ENCODE measurements around the gene GJC2. TPM values are rescaled to one million over a fixed set of nuclear protein-coding genes. Genes with fewer than 3 reads are reported as not detected.
"Not testable (repeated sequence)": the region's sequence is repeated elsewhere in the genome, so short reads cannot be mapped to it uniquely, and the experiment has no call there.

Gene GJC2
- total and polyA plus RNA-seq, 2 donors: 4.0 to 5.4 TPM

DNA sequence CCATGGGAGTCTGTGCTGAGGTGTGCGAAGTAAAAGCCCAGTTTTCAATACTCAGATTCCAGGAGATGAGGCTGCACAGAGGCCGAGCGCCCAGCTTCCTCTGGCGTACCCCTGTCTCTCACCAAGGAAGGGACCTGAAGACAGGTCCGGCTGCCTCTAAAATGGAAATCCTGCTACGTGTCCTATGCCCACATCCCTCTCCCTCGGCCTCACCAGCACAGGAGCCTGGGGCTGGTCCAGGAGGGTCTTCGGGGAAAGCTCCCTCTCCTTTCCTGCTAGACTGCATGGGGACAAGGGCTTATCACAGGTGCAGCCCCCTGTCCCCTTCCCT, 41.0 kb upstream of the GJC2 start:
- peak overlapping the region; percentile 77 for H3K27ac ChIP-seq (ENCODE audit: low read depth)
- 2% methylated on average over 8 of the region's 8 CpGs for WGBS
- H3K4me1 ChIP-seq (ENCODE audit: insufficient read depth): no peaks in the 10 kb centered on the region
- DNase-seq (ENCODE audit: extremely low spot score): no peak
- H3K36me3 ChIP-seq (ENCODE audit: insufficient read depth): no peaks in the 10 kb centered on the region
- peak overlapping the region; percentile 58 for H3K4me3 ChIP-seq (ENCODE audit: low read depth, low read length)

DNA sequence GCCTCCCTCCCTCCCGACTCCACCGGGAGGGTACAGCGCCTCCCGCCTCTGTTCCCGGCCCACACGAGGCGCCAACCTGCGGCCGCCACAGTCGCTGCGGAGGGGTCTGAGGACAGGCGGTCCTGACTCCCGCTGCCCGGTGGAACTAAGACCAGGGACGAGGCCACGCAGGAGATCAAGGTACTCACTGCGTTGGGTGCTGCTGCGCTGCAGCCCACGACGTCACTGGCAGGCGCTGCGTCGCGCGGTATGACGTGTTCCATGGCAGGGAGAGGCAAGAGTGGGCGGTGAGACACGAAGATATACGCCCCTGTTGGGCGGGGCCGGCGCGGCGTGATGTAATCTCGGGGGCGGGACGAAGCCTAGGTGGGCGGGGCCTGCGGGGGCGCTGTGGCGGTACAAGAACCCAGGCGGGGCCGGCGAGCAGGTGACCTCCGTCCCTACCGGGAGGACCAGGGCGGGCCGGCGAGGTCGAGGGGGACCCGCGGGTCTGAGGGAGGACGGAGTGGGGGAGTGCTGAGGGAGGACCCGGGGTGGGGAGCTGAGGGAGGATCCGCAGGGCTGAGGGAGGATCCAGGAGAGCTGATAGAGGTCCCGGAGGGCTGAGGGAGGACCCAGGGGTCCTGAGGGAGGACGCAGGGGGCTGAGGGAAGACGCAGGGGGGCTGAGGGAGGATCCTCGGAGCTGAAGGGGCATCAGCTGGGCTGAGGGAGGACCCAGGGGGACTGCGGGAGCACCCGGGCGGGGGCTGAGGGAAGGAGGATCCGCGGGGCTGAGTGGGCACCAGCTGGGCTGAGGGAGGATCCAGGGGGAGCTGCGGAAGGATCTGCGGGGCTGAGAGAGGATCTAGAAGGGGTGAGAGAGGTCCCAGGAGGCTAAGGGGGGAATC, 40.4 kb upstream of the GJC2 start, which contains the start of gene MRPL55:
MRPL55 (minus strand) TSS at position 227 of the 889 bp plus-strand sequence. CDS start 1,039 bp downstream, outside the sequence.
- WGBS: under 1% methylated on average over 66 of the region's 66 CpGs
- DNase-seq (ENCODE audit: extremely low spot score): peak; percentile 92

DNA sequence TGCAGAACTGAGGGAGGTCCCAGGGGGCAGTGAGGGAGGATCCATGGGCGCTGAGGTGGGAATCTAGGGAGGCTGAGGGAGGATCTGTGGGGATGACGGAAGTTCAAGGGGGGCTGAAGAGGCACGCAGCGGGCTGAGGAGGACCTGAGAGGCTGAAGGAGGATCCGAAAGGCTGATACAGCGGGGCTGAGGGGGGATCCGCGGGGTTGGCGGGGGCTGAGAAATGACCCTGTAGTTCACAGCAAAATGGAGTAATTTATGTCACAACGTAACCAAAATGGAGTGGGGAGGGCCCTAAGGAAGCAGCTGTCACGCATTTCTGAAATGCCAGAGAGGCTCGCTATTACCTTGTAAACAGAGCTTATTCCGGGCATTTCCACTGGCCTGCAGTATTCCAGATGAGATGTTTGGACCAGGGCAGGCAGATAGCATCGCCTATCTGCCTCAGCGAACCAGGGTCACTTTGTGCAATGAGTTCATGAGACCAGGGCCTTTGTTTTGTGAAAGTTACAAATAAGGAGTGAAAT, 39.7 kb upstream of the GJC2 start:
- 16% methylated on average over 15 of the region's 15 CpGs for WGBS
- Histone ChIP-seq H3K27ac (ENCODE audit: low read depth) (peak overlapping the region; percentile 86), H3K4me3 (ENCODE audit: low read depth, low read length) (peak overlapping the region; percentile 58), H3K4me1 (ENCODE audit: insufficient read depth) (no peaks in the 10 kb centered on the region), H3K36me3 (ENCODE audit: insufficient read depth) (no peaks in the 10 kb centered on the region)
- no peak for DNase-seq (ENCODE audit: extremely low spot score)

More for the DNA sequence above, 40.4 kb upstream of the GJC2 start, which contains the start of gene MRPL55:
- no peaks in the 10 kb centered on the region for H3K36me3 ChIP-seq (ENCODE audit: insufficient read depth)
- H3K4me3 ChIP-seq (ENCODE audit: low read depth, low read length): peak within 1 kb of the TSS; percentile 58
- H3K4me1 ChIP-seq (ENCODE audit: insufficient read depth): no peaks in the 10 kb centered on the region
- peak within 1 kb of the TSS; percentile 86 for H3K27ac ChIP-seq (ENCODE audit: low read depth)

DNA sequence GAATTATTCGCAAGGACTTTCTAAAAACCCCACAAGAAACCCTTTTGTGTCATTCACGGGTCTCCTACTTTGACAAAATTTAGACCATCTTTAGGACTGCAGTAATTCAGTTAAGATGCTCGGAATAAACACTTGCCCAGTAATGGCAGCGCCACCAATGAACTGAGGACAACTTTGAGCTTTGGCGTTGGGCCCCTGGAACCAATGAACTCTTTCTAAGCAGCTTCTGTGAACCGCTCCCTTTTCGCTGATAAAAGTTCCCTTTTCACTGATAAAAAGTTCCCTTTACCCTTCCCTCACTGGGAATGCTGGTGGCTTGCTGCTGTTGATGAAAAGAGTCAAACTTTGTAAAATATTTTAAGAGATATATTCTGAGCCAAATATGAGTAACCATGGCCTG, 39.2 kb upstream of the GJC2 start:
- Histone ChIP-seq H3K4me3 (ENCODE audit: low read depth, low read length) (no peak overlapping the region), H3K27ac (ENCODE audit: low read depth) (no peak overlapping the region), H3K36me3 (ENCODE audit: insufficient read depth) (no peaks in the 10 kb centered on the region), H3K4me1 (ENCODE audit: insufficient read depth) (no peaks in the 10 kb centered on the region)
- DNase-seq (ENCODE audit: extremely low spot score): no peak
- WGBS: 83% methylated on average over 7 of the region's 7 CpGs

DNA sequence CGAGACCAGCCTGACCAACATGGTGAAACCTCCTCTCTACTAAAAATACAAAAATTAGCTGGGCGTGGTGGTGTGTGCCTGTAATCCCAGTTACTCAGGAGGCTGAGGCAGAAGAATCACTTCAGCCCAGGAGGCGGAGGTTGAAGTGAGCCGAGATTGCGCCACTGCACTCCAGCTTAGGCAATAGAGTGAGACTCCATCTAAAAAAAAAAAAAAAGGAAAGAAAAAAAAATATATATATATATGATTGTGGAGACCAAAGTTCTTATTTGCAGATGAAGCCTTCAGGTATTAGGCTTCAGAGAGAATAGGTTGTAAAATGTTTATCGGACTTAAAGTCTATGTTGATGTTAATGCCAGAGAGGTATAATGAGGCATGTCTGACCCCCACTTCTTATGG, 38.4 kb upstream of the GJC2 start:
- H3K27ac ChIP-seq (ENCODE audit: low read depth); H3K4me1 ChIP-seq (ENCODE audit: insufficient read depth); DNase-seq (ENCODE audit: extremely low spot score); H3K4me3 ChIP-seq (ENCODE audit: low read depth, low read length); H3K36me3 ChIP-seq (ENCODE audit: insufficient read depth): not testable (repeated sequence)
- WGBS: 97% methylated on average over 6 of the region's 6 CpGs

DNA sequence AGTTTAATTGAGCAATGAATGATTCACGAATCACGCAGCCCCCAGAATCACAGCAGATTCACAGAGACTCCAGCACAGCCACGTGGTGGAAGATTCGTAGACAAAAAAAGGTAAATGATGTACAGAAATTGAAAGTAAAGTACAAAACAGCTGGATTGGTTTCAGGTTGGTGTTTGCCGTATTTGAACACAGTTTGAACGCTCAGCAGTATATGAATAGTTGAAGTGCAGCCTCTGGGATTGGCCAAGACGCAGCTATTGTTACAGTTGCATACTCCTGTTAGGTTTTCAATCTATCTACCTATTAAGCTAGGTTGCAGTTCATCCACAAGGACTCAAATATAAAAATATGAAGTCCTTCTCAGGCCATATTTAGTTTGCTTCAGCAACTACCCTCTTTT, 37.6 kb upstream of the GJC2 start:
- 93% methylated on average over 7 of the region's 7 CpGs for WGBS
- Histone ChIP-seq H3K36me3 (ENCODE audit: insufficient read depth) (no peaks in the 10 kb centered on the region), H3K4me3 (ENCODE audit: low read depth, low read length) (no peak overlapping the region), H3K27ac (ENCODE audit: low read depth) (no peak overlapping the region), H3K4me1 (ENCODE audit: insufficient read depth) (no peaks in the 10 kb centered on the region)
- no peak for DNase-seq (ENCODE audit: extremely low spot score)

DNA sequence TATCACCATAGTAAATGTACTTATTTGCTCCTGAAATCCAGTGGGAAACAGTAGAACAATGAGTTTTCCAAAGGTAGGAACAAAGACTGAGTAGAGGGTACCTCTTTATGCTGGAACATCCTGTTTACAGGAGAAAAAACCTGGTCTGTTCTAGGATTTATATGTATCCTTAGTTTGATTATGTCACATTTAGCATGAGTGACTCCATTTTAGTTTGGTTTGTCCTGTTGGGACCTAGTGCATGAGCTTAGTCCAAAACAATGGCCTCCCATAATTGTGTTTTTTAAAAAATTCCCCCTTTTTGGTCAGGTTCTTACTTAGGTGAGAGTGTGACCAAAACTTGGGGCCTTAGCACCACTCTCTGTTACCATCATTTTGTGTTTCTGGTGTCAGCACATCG, 37.1 kb upstream of the GJC2 start:
- 85% methylated on average over 1 of the region's 1 CpG for WGBS
- DNase-seq (ENCODE audit: extremely low spot score): no peak
- no peak overlapping the region for H3K27ac ChIP-seq (ENCODE audit: low read depth)
- no peak overlapping the region for H3K4me3 ChIP-seq (ENCODE audit: low read depth, low read length)
- no peaks in the 10 kb centered on the region for H3K4me1 ChIP-seq (ENCODE audit: insufficient read depth)
- no peaks in the 10 kb centered on the region for H3K36me3 ChIP-seq (ENCODE audit: insufficient read depth)

DNA sequence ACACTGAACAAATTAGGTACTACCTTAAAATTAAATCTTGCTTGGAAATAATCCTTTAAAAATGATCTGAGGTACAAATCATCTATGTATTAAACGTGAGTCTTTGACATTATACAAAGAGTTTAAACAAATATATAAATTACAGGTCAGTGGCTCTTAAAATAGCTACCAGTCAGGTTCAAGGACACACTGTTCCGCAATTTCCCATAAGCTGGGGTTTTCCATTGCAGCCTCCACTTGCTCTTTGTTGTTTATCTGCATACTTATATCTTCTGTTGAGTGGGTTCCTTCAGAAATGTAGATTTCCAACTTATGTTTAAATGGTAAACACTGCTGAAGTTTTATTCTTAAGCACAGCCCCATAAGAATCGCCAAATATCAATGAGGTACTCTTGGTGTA, 34.9 kb upstream of the GJC2 start:
- 70% methylated on average over 3 of the region's 3 CpGs for WGBS
- no peak for DNase-seq (ENCODE audit: extremely low spot score)
- no peak overlapping the region for H3K4me3 ChIP-seq (ENCODE audit: low read depth, low read length)
- H3K36me3 ChIP-seq (ENCODE audit: insufficient read depth): no peaks in the 10 kb centered on the region
- no peak overlapping the region for H3K27ac ChIP-seq (ENCODE audit: low read depth)
- no peaks in the 10 kb centered on the region for H3K4me1 ChIP-seq (ENCODE audit: insufficient read depth)

DNA sequence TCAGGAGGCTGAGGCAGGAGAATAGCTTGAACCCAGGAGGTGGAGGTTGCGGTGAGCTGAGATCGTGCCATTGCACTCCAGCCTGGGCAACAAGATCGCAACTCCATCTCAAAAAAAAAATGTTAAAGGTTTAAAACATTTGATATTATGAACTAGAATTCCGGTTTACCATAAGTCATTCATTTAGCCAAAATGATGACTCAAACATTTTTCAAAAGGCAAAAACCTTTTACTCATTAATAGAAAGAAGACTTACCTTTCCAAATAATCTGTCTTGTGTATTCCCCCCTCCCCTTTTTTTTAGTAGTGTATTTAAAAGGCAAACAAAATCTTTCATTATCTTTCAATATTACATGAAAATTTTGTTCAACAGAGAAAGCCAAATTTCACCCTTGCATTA, 32.4 kb upstream of the GJC2 start:
- Histone ChIP-seq H3K36me3 (ENCODE audit: insufficient read depth) (no peaks in the 10 kb centered on the region), H3K4me3 (ENCODE audit: low read depth, low read length) (no peak overlapping the region), H3K4me1 (ENCODE audit: insufficient read depth) (no peaks in the 10 kb centered on the region), H3K27ac (ENCODE audit: low read depth) (no peak overlapping the region)
- 95% methylated on average over 4 of the region's 4 CpGs for WGBS
- DNase-seq (ENCODE audit: extremely low spot score): no peak

DNA sequence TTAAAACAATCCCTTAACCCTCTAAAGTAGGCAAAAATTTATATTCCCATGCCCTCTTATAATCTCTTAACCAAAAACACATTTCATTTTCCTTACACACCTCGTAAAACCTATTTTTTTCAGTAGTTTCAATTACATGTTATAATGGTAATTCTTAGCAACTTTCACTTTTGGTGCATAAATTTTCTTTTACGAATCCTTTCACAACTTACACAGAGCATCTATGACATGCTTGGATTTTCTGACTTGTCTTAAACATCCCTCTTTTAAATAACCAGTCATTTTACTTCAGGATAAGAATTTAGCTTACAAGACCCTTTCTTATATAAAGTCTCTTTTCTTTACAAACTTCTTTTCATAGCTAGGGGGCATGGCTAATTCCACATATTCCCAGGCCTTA, 31.7 kb upstream of the GJC2 start:
- WGBS: 77% methylated on average over 2 of the region's 2 CpGs
- H3K4me3 ChIP-seq (ENCODE audit: low read depth, low read length): no peak overlapping the region

DNA sequence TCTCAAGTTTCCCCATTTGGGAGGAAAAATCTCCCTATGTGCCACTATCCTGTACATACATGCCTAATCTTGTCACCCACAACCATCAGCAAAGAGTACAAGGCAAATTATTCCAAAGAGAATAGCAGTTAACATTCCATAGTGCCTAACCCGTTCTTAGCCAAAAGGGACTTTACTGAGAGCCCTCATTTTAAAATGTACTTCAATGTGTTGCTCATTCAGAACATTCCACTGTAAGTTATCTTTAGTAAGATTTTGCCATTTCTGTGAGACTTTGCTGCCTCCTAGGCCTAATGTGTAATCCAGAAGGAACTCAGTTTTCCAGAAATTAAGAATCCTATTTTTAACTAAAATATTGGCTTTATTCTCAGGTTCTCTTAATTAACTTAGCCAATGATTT, 29.4 kb upstream of the GJC2 start:
- Histone ChIP-seq H3K4me3 (ENCODE audit: low read depth, low read length) (no peak overlapping the region), H3K4me1 (ENCODE audit: insufficient read depth) (no peaks in the 10 kb centered on the region), H3K36me3 (ENCODE audit: insufficient read depth) (no peaks in the 10 kb centered on the region), H3K27ac (ENCODE audit: low read depth) (no peak overlapping the region)
- no peak for DNase-seq (ENCODE audit: extremely low spot score)
- 74% methylated on average over 1 of the region's 1 CpG for WGBS

More for the DNA sequence above, 31.7 kb upstream of the GJC2 start:
- Histone ChIP-seq H3K27ac (ENCODE audit: low read depth) (no peak overlapping the region), H3K4me1 (ENCODE audit: insufficient read depth) (no peaks in the 10 kb centered on the region), H3K36me3 (ENCODE audit: insufficient read depth) (no peaks in the 10 kb centered on the region)
- DNase-seq (ENCODE audit: extremely low spot score): no peak

DNA sequence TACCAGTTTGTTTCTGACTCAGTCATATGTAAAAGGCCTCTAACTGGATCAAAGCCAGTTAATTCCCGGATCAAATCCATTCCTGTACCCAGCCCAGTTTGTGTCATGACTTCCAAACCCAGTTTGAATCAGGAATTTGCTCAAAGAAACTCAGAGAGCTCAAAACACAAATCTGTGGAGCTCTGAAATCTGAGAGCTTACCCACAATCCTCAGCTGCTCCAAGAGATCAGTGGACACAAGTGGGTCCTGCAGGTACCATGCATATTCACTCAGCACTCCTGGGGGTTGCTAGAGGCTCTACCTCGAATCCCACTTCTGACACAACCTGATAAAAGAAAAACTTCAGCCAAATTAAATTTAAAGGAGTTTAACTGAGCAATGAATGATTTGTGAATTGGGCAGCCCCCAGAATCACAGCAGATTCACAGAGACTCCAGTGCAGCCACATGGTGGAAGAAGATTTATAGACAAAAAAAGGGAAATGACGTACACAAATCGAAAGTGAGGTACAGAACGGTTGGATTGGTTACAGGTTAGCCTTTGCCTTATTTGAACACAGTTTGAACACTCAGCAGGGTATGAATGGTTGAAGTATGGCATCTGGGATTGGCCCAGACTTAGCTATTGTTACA, 28.8 kb upstream of the GJC2 start:
- 63% methylated on average over 5 of the region's 5 CpGs for WGBS
- H3K4me1 ChIP-seq (ENCODE audit: insufficient read depth): no peaks in the 10 kb centered on the region
- no peaks in the 10 kb centered on the region for H3K36me3 ChIP-seq (ENCODE audit: insufficient read depth)
- no peak for DNase-seq (ENCODE audit: extremely low spot score)
- H3K4me3 ChIP-seq (ENCODE audit: low read depth, low read length): no peak overlapping the region
- H3K27ac ChIP-seq (ENCODE audit: low read depth): no peak overlapping the region

DNA sequence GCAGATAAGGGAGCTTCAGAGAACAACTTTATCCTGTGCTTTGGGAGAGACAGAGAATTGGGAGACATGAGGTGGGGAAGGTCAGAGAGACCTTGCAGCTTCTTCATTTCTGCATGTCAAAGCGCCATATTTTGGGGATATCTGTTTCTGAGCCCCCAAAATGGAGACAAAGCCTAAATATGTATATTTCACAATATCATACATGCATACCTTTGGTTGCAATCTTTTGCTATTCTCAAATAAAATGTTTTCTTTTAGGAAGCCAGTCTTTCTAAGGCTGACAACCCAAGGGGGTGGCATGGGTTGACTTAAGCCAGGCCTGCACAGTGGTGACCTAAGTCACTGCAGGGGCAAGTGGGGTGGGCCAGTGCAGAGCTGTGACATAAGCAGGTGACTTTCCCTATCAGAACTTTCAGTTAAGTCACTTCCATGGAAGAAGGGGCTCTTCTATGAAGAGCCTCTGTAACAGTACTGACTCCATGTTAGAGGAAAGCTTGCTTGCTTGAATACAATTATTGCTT, 26.7 kb upstream of the GJC2 start:
- Histone ChIP-seq H3K4me1 (ENCODE audit: insufficient read depth) (no peaks in the 10 kb centered on the region), H3K27ac (ENCODE audit: low read depth) (no peak overlapping the region), H3K4me3 (ENCODE audit: low read depth, low read length) (no peak overlapping the region), H3K36me3 (ENCODE audit: insufficient read depth) (no peaks in the 10 kb centered on the region)
- WGBS: 55% methylated on average over 1 of the region's 1 CpG
- no peak for DNase-seq (ENCODE audit: extremely low spot score)

DNA sequence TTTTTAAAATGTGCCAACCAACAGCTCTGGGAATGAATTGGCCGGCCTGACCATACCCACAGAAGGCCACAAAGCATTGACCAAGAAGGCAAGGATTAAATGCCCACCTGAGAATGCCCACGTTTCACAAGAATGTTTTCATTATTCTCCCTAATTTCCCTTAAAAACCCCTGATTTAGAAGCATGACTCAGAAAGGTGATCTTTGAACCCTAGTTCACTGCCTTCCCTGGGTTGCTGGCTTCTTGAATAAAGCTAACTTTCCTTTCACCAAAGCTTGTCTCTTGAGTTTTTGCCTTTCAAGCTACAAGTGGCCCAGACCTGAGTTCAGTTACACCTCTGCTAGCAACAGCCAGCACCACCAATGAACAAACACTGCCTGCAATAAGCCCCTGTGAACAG, 26.2 kb upstream of the GJC2 start:
- no peak overlapping the region for H3K4me3 ChIP-seq (ENCODE audit: low read depth, low read length)
- H3K27ac ChIP-seq (ENCODE audit: low read depth): no peak overlapping the region
- no peaks in the 10 kb centered on the region for H3K36me3 ChIP-seq (ENCODE audit: insufficient read depth)
- DNase-seq (ENCODE audit: extremely low spot score): no peak
- no peaks in the 10 kb centered on the region for H3K4me1 ChIP-seq (ENCODE audit: insufficient read depth)
- WGBS: 71% methylated on average over 2 of the region's 2 CpGs
